Endothelial cell of umbilical vein (primary cell): ENCODE data around the gene WRAP73. TPM values are rescaled to one million over a fixed set of nuclear protein-coding genes. Genes with fewer than 3 reads are reported as not detected.

Source experiments
- BruUV-seq: library from RNA; stranded (reverse); fragments of 400-500 nt; replicated peaks from 2 replicates; lab custom pipeline; 2021; lab: Mats Ljungman, UMichigan
- CTCF ChIA-PET: fragments of 300-600, 350-600 bp; sonication (Branson Sonifier 250); formaldehyde crosslinking; loops from one replicate; lab custom pipeline; 2021; ENCODE audit warnings: antibody characterized with exemption, inconsistent platforms; lab: Charles Lee
- POLR2A ChIA-PET: fragments of 300-600, 350-600 bp; sonication (Branson Sonifier 250); formaldehyde crosslinking; loops from one replicate; lab custom pipeline; 2021; ENCODE audit warnings: antibody characterized with exemption, inconsistent platforms; lab: Charles Lee
- DNase-seq: peaks from one replicate; pipeline ENCODE4 v3.0.0-alpha.2; 2011; ENCODE audit warnings: low read depth, low spot score
- FAIRE-seq: peaks from 2 replicates; lab custom pipeline; 2011; peaks lifted over from hg19 to GRCh38; lab: Jason Lieb, UNC
- H2AFZ ChIP-seq: 2 replicates; pipeline ENCODE4 v1.6.0; 2012; ENCODE audit warnings: low read depth, low read length, control low read depth, inconsistent platforms
- H3K27ac ChIP-seq: 2 replicates; pipeline ENCODE4 v1.5.1; 2011; ENCODE audit warnings: low read depth, mild to moderate bottlenecking, control low read depth, low read length, moderate library complexity; ENCODE audit not compliant: insufficient read depth
- H3K27me3 ChIP-seq, 2 experiments: 2 replicates each; pipeline versions ENCODE4 v1.6.0 to v1.6.1; 2011; ENCODE audit warnings: low read length in 2 of 2, mixed read lengths in 1 of 2; ENCODE audit not compliant: control insufficient read depth in 2 of 2, insufficient read depth in 2 of 2
- H3K36me3 ChIP-seq, 2 experiments: 2 replicates in 1 of 2; 3 replicates in 1 of 2; pipeline ENCODE4 v1.5.1; 2011; ENCODE audit warnings: low read length in 2 of 2, mild to moderate bottlenecking in 1 of 2, moderate library complexity in 1 of 2; ENCODE audit not compliant: control insufficient read depth in 2 of 2, insufficient read depth in 2 of 2; ENCODE audit errors: extremely low read depth in 1 of 2
- H3K4me1 ChIP-seq: 3 replicates; pipeline ENCODE4 v1.5.1; 2011; ENCODE audit warnings: mild to moderate bottlenecking, low read length; ENCODE audit not compliant: control insufficient read depth, insufficient read depth; ENCODE audit errors: extremely low read depth
- H3K4me2 ChIP-seq: 2 replicates; pipeline ENCODE4 v1.6.1; 2011; ENCODE audit warnings: low read length, control low read depth, mixed read lengths; ENCODE audit not compliant: insufficient read depth
- H3K4me3 ChIP-seq, 3 experiments: fragments of 200-600 bp in 1 of 3; sonication (generic), shearing (Covaris generic) in 1 of 3; replicated peaks in 1 of 3; 2 replicates each; pipeline ENCODE4 v1.5.1; 2011 to 2016; ENCODE audit warnings: control low read depth in 3 of 3, low read length in 3 of 3, mild to moderate bottlenecking in 2 of 3, inconsistent platforms in 1 of 3, low read depth in 1 of 3, moderate library complexity in 1 of 3; ENCODE audit not compliant: insufficient read depth in 1 of 3
- H3K79me2 ChIP-seq: 2 replicates; pipeline ENCODE4 v1.6.0; 2012; ENCODE audit warnings: low read length, inconsistent platforms; ENCODE audit not compliant: control insufficient read depth, insufficient read depth
- H3K9ac ChIP-seq: replicated peaks from 2 replicates; pipeline ENCODE3; 2011; ENCODE audit warnings: low read length, control low read depth; ENCODE audit not compliant: insufficient read depth; ENCODE audit errors: extremely low read depth
- H3K9me1 ChIP-seq: replicated peaks from 3 replicates; pipeline ENCODE4 v1.6.0; 2011; ENCODE audit warnings: mild to moderate bottlenecking, low read length; ENCODE audit not compliant: control insufficient read depth, insufficient read depth; ENCODE audit errors: extremely low read depth
- H3K9me3 ChIP-seq: replicated peaks from 2 replicates; pipeline ENCODE4 v1.5.1; 2012; ENCODE audit warnings: low read length, inconsistent platforms; ENCODE audit not compliant: control insufficient read depth, insufficient read depth
- H4K20me1 ChIP-seq: replicated peaks from 2 replicates; pipeline ENCODE3; 2011; ENCODE audit warnings: mild to moderate bottlenecking, low read length; ENCODE audit not compliant: control insufficient read depth, insufficient read depth; ENCODE audit errors: extremely low read depth
- EZH2 ChIP-seq: IDR thresholded peaks from 2 replicates; pipeline ENCODE4 v1.6.1; 2012; ENCODE audit warnings: borderline replicate concordance, low read depth, mild to moderate bottlenecking, moderate library complexity, low read length, inconsistent platforms; ENCODE audit not compliant: severe bottlenecking
- FOS ChIP-seq: IDR thresholded peaks from 2 replicates; pipeline ENCODE4 v1.6.1; 2011; ENCODE audit warnings: mild to moderate bottlenecking, low read length, moderate library complexity, borderline replicate concordance; ENCODE audit not compliant: insufficient read depth
- GATA2 ChIP-seq: IDR thresholded peaks from 2 replicates; pipeline ENCODE4 v1.7.0; 2011; ENCODE audit warnings: low read depth, mild to moderate bottlenecking, moderate library complexity, mixed read lengths, low read length; ENCODE audit not compliant: insufficient read length, insufficient read depth
- JUN ChIP-seq: IDR thresholded peaks from 2 replicates; pipeline ENCODE4 v1.6.1; 2011; ENCODE audit warnings: borderline replicate concordance, low read depth; ENCODE audit not compliant: insufficient read length, insufficient read depth
- MYC ChIP-seq: IDR thresholded peaks from one replicate; pipeline ENCODE4 v1.6.1; 2011; ENCODE audit warnings: mild to moderate bottlenecking, low read depth, low read length
- POLR2A ChIP-seq: IDR thresholded peaks from 2 replicates; pipeline ENCODE4 v1.6.1; 2012; ENCODE audit warnings: low read depth, mild to moderate bottlenecking, control low read depth, low read length
- POLR2AphosphoS5 ChIP-seq: IDR thresholded peaks from 2 replicates; pipeline ENCODE4 v1.6.1; 2012; ENCODE audit warnings: low read depth, mild to moderate bottlenecking, control low read depth, low read length, moderate library complexity; ENCODE audit not compliant: insufficient read depth
- dilution Hi-C: fragments of 300-500 bp; cut with MboI; formaldehyde crosslinking; loops from one replicate; pipeline ENCODE4 v1.15.0; 2019; ENCODE audit warnings: low sequenced_read_pairs; ENCODE audit not compliant: extremely low pct_ligation_motif_present
- intact Hi-C: fragments of 100-400 bp; cut with micrococcal nuclease; formaldehyde crosslinking; loops from one replicate; pipeline ENCODE4 v1.10.0; 2022
- polyA plus RNA-seq, 4 experiments: library from polyadenylated mRNA; depleted of rRNA in 3 of 4; stranded (reverse) in 3 of 4; unstranded in 1 of 4; fragments of >200 nt; gene quantifications; 2 replicates each; pipeline versions ENCODE4 v1.2.1 to v1.2.3, GENCODE V29; 2011 to 2012; ENCODE audit warnings: missing spikeins in 1 of 4
- total RNA-seq: library from RNA; stranded (reverse); gene quantifications from 2 replicates; pipeline ENCODE4 v1.2.3, GENCODE V29; 2021
- TF ChIP-seq, protein P1 (sequence below), 2 donors: IDR thresholded peaks; 1 replicate in 1 of 2; 2 replicates in 1 of 2; pipeline ENCODE4 v1.5.1; 2011; ENCODE audit warnings: low read length in 2 of 2, mild to moderate bottlenecking in 2 of 2, moderate library complexity in 2 of 2, control low read depth in 1 of 2, inconsistent platforms in 1 of 2, low read depth in 1 of 2; ENCODE audit not compliant: insufficient read depth in 1 of 2; ENCODE audit errors: extremely low read depth in 1 of 2
- TF ChIP-seq, protein P2 (sequence below): IDR thresholded peaks from 2 replicates; pipeline ENCODE4 v1.6.1; 2011; ENCODE audit not compliant: insufficient read depth, insufficient read length

WRAP73 gene
- total and polyA plus RNA-seq, 2 donors (not counting 3 experiments of a cell fraction or from before 2014, with no cell fraction given) = 23.0 to 50.7 TPM

DNA sequence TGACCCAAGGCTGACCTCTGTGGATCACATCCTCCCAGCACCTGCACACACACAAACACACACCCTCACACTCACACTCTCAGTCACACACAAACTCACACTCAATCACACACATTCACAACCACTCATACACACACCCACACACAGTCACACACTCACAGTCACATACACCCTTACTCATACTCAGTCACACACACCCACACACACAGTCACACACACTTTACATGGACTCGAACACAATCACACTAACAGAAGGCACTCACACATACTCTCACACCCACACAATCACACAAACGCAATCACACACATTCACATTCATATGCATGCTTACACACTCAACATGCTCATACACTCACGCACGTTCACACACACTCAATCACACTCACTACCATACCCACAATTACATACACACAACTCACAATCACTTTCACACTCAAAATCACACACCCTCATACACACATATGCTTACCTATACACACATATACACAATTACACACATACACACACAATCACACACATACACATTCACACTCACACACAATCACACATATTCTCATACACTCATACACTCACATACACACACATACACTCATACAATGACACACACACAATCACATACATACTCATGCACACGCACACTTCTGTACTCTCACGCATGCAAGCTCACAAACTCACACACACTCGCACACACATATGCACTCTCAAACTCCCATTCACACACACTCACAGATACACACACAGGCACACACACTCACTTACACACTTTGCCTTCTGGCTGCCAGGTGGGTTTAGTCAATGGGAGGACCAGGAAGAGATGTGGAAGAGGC lies 44.7 kb downstream of the WRAP73 start:
- no peaks in the 10 kb centered on the region for H3K9me1 ChIP-seq
- H3K4me2 ChIP-seq = no peak overlapping the region
- ChIA-PET POLR2A (no interaction called here), CTCF (no interaction called here)
- dilution Hi-C loops = no loop called here
- no peaks in the 10 kb centered on the region for H3K79me2 ChIP-seq
- intact Hi-C loops = no loop called here
- H2AFZ ChIP-seq = no peak overlapping the region
- H3K27me3 ChIP-seq = no peaks in the 10 kb centered on the region
- TF ChIP-seq EZH2 = no peak
- BruUV-seq = no TSS peak
- no peak overlapping the region for H3K4me3 ChIP-seq
- no peak overlapping the region for H3K27ac ChIP-seq
- H3K9me3 ChIP-seq = no peaks in the 10 kb centered on the region
- no peaks in the 10 kb centered on the region for H3K36me3 ChIP-seq
- H3K4me1 ChIP-seq = no peaks in the 10 kb centered on the region
- no peak for DNase-seq
- no peak overlapping the region for H3K9ac ChIP-seq
- no peak for FAIRE-seq
- H4K20me1 ChIP-seq = no peaks in the 10 kb centered on the region

DNA sequence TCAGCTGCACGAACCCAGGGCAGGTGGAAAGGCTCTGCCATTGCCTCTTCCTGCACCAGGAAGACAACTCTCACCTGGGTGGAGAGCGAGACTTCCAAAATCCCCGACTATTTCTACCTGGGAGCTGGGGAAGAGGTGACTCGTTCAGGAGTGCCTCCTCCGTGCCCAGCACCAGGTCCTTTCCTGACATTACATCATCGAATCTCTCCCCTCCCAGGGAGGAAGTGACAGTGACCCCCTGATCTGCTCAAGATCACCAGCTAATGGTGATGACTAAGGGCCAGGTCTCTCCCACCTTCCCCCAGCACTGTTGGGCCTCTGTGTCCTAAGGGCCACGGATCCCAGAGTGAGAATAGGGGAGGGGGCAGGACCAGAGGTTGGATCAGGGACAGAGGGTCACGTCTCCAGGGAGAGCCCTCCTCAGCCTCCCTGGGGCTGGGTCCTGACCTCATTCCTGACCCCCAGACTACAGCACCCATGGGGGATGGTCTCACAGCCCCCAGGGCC lies 45.4 kb downstream of the WRAP73 start:
- ChIA-PET CTCF (no interaction called here), POLR2A (no interaction called here)
- Histone ChIP-seq H2AFZ (no peak overlapping the region), H4K20me1 (no peaks in the 10 kb centered on the region), H3K27me3 (no peaks in the 10 kb centered on the region), H3K9me1 (no peaks in the 10 kb centered on the region), H3K4me2 (no peak overlapping the region), H3K9me3 (no peaks in the 10 kb centered on the region), H3K4me3 (no peak overlapping the region), H3K4me1 (no peaks in the 10 kb centered on the region), H3K36me3 (no peaks in the 10 kb centered on the region), H3K9ac (no peak overlapping the region), H3K27ac (no peak overlapping the region), H3K79me2 (no peaks in the 10 kb centered on the region)
- FAIRE-seq = no peak
- BruUV-seq = no TSS peak
- TF ChIP-seq GATA2 (no peak), MYC (no peak), POLR2AphosphoS5 (no peak), FOS (no peak), EZH2 (no peak), JUN (no peak), POLR2A (no peak)
- TF ChIP-seq, protein P1, sequence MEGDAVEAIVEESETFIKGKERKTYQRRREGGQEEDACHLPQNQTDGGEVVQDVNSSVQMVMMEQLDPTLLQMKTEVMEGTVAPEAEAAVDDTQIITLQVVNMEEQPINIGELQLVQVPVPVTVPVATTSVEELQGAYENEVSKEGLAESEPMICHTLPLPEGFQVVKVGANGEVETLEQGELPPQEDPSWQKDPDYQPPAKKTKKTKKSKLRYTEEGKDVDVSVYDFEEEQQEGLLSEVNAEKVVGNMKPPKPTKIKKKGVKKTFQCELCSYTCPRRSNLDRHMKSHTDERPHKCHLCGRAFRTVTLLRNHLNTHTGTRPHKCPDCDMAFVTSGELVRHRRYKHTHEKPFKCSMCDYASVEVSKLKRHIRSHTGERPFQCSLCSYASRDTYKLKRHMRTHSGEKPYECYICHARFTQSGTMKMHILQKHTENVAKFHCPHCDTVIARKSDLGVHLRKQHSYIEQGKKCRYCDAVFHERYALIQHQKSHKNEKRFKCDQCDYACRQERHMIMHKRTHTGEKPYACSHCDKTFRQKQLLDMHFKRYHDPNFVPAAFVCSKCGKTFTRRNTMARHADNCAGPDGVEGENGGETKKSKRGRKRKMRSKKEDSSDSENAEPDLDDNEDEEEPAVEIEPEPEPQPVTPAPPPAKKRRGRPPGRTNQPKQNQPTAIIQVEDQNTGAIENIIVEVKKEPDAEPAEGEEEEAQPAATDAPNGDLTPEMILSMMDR (IDR thresholded peaks at IDR 0.05; ENCODE audit: extremely low read depth in 1 of 2, insufficient read depth in 1 of 2, low read depth in 1 of 2, low read length in 2 of 2) = no peak
- TF ChIP-seq, protein P2, sequence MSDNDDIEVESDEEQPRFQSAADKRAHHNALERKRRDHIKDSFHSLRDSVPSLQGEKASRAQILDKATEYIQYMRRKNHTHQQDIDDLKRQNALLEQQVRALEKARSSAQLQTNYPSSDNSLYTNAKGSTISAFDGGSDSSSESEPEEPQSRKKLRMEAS = no peak
- DNase-seq = no peak
- intact Hi-C loops = no loop called here
- dilution Hi-C loops = no loop called here
